Measurements from ENCODE around the gene SHLD1.
"Not testable (repeated sequence)": the region's sequence is repeated elsewhere in the genome, so short reads cannot be mapped to it uniquely, and the experiment has no call there.

Gene SHLD1, protein sequence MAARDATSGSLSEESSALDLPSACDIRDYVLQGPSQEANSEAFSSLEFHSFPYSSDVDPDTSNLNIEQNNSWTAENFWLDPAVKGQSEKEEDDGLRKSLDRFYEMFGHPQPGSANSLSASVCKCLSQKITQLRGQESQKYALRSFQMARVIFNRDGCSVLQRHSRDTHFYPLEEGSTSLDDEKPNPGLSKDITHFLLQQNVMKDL

DNA sequence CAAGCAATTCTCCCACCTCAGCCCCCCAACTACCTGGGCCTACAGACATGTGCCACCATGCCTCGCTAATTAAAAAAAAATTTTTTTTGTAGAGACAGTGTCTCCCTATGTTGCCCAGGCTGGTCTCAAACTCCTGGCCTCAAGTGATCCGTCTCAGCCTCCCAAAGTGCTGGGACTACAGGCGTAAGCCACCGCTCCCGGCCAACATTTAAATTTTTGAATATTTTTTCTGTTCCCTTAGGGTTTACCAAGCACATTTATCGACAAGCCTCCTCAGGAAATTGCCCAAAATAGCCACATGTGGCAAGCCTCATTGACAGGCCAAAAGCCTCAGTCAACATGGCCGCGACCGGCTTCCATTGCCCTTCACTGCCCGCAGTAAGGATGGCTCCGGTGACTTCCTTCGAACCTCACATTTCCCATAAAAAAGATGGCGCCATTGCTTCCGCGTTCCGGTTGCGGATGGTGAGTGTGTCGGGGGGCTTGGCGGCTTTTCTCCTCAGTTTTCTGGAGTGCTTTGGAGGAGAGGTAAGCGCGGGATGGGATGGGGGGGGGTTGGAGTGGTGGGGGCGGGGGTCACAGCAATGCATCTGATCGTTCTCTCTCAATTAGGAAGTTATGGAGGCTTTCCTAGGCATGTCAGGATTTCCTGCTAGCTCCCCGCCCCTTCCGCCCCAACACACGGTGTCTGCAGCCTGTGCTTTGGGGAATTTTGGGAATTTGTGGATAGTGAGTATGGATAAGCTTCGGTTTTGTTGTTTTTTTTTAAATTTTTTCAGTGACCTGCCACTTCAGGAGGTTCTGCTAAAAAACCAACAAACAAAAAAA is at the start of gene SHLD1:
TSS of gene SHLD1 (plus strand) at position 450 of the 828 bp plus-strand sequence. CDS start 22,465 bp downstream, outside the sequence.
- DNase-seq (ENCODE audit: low spot score): peak; percentile 94

DNA sequence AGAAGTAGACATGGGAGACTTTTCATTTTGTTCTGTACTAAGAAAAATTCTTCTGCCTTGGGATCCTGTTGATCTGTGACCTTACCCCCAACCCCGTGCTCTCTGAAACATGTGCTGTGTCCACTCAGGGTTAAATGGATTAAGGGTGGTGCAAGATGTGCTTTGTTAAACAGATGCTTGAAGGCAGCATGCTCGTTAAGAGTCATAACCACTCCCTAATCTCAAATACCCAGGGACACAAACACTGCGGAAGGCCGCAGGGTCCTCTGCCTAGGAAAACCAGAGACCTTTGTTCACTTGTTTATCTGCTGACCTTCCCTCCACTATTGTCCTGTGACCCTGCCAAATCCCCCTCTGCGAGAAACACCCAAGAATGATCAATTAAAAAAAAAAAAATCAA is 47.9 kb upstream of the SHLD1 start:
- DNase-seq (ENCODE audit: low spot score): not testable (repeated sequence)

DNA sequence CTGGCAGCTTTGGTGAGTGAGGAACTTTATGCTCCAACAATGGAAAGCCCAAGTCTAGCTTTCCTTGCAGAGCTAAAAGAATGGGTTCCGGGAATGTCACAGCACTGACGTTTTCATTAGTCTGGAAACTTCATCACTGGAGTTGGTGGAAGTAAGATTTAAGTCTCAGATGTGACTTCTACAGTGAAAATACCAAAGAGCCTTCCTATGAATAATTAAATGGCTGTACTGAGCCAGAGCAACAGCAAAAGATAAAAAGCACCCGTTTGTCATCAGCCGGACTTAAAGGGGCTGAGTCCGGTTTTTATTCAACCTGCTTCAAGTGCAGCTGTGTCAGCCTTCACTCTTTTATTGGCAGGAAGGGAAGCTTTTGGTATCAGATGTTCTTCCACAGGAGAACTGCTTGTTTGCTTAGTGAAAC is 46.5 kb upstream of the SHLD1 start:
- no peak for DNase-seq (ENCODE audit: low spot score)

DNA sequence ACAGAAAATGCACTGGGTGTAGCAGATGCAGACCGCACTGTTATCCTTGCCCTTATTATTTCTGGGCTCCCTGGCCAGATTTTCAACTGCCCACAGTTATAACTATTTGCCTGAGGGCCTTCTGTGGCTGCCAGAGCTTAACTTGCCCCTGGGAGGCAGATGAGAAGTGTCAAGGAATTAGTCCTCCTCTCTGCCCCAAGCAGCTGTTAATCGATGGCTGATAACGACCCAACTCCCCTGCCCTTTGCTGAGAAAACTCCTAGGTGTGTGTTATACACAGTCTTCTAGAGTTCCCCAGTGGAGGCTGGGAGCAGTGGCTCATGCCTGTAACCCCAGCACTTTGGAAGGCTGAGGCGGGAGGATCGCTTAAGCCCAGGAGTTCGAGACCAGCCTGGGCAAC is 44.4 kb upstream of the SHLD1 start:
- DNase-seq (ENCODE audit: low spot score): no peak

DNA sequence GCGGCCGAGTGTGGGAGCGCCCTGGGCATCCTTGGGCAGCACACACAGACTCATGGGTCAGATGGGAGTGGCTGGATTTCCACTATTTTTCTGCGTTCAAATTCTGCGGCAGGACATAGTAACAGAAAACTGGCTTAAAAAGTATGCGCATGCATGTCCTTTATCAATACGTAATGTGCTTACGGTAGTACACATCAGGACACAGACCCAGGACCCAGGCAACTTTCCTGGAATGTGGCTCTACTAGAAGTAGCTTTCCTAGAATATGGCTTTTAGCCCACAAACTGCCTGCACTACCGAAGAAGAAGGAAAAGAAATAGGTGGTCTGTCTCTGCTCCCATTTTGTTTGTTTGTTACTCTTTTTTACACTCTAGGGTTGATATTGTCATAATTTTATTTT is 43.4 kb upstream of the SHLD1 start:
- DNase-seq (ENCODE audit: low spot score): no peak

DNA sequence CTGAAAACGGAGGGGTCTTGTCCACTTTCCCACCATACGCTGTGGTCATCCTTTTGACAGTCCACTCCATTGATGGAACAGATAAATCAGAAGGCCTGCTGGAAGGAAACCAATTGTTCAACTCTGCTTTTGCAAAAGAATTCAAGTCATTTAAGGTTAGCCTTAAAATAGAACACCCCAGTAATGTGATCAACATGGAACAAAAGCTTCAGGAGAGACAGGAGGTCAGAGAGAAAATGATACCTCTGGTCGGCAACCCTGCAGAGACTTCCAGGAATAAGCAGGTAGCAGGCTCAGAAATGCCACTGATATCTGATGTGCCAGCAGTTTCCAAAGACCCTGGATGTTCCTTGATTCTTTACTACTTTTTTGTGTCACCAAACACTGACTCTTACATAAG is 39.6 kb upstream of the SHLD1 start:
- no peak for DNase-seq (ENCODE audit: low spot score)

DNA sequence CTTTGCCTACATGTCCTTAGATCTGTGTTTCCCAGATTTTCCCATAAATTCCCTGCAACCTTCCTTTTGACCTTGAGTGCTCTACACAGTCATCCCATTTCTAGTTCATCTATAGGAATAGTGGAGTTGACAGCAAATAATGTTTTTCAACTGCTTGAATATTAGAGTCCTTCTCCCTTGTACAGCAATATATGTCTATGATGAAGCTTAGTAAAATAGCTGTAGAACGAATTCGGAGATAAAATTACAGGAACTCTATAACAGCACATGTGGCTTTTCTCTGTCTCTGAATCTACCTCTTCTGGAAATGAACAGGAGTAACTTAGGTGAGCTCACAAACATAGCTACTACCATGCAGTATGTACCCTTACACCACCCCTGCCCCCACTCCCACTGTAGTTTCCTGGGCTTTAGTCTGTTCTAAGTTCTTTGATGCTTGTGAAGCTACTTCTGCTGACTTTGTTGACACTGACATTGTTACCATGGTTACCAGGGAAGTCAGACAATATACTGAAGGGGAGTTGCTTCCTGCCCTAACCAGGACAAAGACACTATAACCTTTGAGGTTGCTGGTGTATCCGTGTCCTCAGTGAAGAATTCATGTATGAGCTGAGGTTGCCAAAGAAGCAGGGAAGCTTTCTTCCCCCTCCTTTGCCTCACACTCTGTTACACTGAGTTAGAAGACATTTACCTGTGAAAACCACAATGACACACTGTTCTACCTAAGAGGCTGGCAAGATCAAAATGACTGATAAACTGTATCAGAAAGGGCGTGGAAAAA is 35.8 kb upstream of the SHLD1 start:
- no peak for DNase-seq (ENCODE audit: low spot score)

DNA sequence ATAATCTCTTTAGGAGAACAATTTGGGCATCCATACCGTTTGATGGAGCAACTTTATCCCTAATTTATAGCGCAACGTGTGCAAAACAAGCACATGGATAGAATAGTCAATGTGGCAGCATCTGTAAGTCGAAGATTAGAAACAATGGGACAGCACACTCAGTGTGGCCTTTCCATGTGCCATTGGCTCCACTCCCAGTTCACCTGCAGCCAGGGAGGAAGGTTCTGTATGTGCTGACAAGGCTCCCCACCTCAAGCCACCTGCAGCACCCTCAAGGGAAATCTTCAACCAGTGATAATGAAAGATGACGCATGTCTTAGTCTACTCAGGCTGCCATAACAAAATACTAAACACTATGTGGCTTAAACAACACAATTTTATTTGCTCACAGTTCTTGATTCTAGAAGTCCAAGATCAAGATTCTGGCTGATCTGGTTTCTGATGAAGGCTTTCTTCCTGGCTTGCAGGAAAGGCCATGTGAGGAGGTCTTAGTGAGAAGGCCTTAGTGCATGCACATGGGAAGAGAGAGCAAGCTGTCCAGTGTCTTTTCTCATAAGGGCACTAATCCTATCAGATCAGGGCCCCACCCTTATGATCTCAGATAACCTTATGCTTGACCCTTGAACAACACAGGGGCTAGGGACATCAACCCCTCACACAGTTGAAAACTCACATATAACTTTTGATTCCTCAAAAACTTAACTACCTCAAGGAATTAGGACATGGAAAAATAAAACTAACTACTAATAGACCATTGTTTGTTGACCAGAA is 34.9 kb upstream of the SHLD1 start:
- DNase-seq (ENCODE audit: low spot score): no peak

DNA sequence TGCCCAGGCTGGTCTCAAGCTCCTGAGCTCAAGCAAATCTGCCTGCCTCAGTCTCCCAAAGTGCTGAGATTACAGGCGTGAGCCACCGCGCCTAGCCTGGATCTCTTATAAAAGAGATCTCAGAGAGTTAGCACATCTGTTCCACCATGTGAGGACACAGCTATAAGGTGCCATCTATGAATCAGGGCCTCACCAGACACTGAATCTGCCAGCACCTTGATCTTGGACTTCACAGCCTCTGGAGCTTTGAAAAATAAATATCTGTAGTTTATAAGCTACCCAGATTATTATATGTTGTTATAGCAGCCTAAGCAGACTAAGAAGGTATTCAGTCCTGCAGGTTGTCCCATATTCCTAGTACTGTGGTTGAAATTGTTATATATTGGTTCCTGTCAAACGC is 33.2 kb upstream of the SHLD1 start:
- no peak for DNase-seq (ENCODE audit: low spot score)

DNA sequence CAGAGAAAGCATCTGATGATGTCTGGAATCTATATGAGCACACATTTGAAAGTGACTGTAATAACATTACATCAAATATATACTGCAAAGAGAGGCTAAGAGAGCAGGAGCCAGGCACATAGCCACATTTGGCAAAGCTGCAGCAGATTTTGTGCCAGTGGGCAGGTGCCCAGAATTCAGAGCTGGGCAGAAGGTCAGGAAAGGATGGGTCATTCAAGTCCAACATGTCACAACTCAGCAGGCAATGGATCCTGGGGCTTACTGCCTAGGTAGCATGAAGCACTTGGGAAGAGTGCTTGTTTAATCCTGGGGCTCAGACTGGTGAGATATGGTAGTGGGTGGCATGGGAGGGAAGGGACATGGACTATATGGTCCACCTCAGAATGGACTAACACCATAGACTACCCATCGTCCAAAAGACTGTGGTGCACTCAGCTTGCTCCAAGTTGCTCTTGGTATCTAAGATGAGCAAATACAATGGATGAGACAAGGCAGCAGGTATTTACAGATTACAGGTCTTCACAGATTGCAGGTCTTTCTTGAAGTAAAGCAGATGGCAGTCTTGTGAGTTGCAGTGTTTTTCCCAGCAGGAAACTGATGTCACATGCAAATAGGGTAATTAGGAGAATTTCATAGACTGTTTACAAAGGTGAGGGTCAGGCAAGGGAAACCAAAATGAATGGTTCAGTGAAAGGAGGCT is 31.2 kb upstream of the SHLD1 start:
- DNase-seq (ENCODE audit: low spot score): no peak

DNA sequence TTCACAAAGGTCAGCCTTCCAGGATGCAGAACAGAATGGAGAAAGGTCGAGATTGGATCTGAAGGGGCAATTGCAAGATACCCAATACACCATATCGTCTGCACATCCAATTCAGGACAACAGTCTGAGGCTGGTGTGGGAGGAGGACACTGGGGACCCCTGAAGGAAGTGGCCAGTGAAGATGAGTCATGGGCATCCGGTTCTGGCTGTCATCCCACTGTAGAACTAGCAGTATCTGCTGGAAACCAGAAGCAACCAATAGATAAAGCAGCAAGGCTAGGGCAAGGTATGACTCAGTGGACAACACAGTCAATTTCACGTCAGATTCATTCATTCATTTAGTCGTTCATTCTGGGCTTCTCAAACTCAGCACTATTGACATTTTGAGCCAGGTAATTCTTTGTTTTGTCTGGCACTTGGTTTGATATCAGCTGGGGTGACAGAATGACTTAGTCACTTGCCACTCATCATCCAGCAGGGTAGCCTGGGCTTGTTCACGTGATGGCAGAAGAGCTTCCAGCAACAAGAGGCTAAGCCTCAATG is 30.3 kb upstream of the SHLD1 start:
- DNase-seq (ENCODE audit: low spot score): peak; percentile 46

DNA sequence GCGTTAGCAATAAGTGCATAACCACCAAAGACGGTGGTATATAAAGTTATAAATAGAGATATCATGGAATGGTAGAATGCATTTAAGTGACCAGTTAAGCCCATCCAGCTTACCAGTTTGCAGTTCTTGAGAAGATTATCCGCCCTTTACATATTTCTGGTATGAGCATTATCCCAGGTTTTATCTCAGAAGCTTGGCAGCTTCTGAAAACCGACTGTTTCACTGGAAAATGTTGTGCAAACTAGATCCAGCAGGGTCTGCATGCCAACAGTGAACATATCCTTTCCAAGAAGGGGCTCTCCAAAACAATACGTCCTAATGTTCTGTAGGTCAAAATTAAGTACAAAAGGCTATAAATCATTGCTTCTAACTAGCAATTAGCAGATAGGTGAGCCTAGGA is 29.5 kb upstream of the SHLD1 start:
- no peak for DNase-seq (ENCODE audit: low spot score)

DNA sequence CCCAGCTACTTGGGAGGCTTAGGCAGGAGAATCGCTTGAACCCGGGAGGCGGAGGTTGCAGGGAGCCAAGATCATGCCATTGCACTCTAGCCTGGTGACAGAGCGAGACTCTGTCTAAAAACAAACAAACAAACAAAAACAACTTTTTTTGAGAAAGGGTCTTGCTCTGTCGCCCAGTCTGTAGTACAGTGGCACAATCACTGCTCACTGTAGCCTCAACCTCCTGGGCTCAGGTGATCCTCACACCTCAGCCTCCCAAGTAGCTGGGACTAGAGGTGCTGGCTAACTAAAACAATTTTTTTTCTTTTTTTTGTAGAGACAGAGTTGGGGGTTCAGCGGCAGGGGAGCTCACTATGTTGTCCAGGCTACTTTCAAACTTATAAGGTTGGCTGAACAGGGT is 28.8 kb upstream of the SHLD1 start:
- not testable (repeated sequence) for DNase-seq (ENCODE audit: low spot score)

DNA sequence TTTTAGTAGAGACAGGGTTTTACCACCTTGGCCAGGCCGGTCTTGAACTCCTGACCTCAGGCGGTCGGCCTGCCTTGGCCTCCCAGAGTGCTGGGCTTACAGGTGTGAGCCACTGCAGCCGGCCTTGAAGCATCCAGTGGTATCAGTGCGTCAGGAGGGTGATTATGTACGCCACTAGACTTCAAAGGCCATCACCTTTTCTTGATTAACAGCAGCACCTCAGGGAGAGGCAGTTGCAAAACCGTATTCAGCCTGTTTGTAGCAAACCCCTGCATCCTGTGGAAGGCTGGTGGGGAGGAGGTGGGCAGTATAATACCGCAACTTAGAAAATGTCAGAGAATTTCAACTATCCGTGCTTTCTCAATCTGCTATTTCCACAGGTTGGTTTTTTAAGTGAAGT is 27.3 kb upstream of the SHLD1 start:
- no peak for DNase-seq (ENCODE audit: low spot score)

DNA sequence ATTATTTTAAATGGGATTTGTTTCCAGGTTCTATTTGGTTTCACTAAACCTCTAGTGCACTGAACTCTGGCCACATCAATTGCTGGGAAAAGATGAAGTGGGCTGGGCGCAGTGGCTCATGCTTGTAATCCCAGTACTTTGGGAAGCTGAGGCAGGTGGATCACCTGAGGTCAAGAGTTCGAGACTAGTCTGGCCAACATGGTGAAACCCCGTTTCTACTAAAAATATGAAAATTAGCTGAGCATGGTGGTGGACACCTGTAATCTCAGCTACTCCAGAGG is 25.1 kb upstream of the SHLD1 start:
- DNase-seq (ENCODE audit: low spot score): not testable (repeated sequence)

DNA sequence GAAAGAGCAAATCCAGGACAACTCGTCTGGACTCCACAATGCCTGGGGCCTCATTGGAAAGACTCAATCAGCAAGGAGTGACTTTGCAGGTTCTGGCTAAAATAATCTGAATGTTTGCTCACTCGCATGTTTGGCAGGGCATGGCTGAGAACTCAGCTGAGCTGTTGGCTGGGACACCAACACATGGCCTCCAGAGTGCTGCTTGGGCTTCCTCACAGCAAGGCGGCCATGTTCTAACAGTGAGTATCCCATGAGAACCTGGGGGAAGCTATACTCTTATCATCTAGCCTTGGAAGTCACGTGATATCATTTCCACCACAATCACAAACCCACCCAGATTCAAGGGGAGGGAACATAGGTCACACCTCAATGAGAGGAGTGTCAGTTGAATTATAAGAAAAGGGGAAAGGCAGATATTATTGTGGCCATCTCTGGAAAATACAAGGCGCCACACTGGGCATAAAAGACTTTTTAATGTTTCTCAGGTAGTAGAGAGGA is 23.1 kb upstream of the SHLD1 start:
- no peak for DNase-seq (ENCODE audit: low spot score)

DNA sequence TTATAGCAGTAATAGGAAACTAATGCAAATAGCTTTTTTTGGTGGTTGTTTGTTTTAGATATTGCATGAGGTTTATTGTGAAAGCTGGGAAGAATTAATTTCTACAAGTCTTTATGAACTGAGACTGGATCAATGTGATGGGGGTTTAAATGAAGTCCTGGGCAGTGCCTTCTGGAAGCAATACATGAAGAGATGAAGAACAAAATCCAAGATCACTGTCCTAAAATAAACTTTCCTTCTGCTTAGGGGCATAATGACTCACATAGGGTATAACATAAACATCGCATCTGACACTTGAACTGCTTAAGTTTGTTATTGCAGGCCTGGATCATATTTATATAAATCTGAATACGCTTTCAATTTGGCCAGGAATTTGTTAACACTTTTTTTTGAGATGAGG is 20.9 kb upstream of the SHLD1 start:
- DNase-seq (ENCODE audit: low spot score): no peak

DNA sequence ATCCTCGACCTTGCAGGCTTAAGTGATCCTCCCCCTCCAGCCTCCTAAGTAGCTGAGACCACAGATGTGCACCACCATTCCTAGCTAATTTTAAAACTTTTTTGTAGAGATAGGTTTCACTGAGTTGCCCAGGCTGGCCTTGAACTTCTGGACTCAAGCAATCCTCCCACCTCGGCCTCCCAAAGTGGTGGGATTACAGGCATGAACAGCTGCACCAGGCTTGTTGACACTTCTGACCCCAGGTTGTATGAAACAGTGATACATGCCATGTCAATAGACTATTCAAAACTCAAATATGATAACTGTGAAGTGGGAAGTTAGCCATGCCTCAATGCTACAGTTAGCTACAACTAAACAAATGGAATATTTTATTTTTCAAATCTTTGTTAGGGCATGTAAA is 20.1 kb upstream of the SHLD1 start:
- DNase-seq (ENCODE audit: low spot score): no peak

DNA sequence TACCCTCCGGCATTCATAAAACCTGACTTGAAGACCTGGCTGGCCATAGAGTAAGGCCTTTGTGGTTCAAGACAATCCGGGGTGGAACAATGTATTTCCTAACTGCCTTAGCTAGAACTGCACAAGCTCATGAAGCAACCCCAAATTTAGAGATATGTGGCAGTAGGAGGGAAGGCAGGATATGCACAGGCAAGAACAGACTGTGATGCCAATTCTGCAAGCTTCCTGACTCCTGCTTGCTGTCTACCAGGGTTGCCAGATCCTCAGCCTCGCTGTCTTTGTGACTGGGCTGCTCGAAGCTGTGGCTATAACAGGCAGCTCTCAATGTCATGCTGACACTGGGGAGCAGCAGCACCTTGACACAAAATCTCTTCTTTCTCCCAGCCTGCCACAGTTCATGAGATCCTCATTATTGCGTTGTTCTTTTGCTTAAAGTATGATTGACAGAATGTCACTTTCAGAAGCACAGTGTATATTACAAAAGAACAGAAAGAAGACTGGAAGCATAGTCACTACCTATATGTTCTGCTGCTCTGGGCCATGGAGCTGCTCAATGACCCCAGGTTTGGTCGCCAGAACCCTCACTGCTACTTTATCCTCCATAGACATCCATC is 18.3 kb upstream of the SHLD1 start:
- DNase-seq (ENCODE audit: low spot score): no peak

DNA sequence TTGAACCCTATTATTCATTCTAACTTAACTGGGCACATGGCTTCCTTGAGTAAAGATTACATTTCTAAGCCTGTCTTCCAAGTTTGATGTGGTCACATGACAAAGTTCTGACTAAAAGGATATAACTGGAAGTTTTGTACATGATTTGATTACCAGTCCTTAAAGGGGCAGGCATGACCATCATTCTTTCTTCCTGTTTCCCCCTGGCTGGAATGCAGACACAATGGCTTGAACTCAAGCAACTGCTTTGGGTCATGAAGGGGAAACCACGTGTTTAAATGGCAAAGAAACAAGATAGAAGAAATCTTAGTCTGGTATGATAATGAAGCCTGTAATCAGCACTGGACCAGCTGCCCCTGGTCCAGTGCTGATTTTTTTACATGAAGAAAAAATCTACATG is 15.6 kb upstream of the SHLD1 start:
- peak; percentile 38 for DNase-seq (ENCODE audit: low spot score)
